A673 (cell line): ENCODE data around the gene PERM1.

Experiments
- CTCF ChIP-seq: fragments of 300-800, 200-600 bp; sonication (generic); conservative IDR thresholded peaks from 2 replicates; pipeline ENCODE4 v1.5.1; 2017; ENCODE audit warnings: low read depth, mild to moderate bottlenecking, antibody characterized with exemption, low read length, moderate library complexity, mixed read lengths
- EZH2 ChIP-seq: fragments of 200-600 bp; sonication (generic); IDR thresholded peaks from 2 replicates; pipeline ENCODE4 v1.6.1; 2017; ENCODE audit warnings: borderline replicate concordance, low read depth, mild to moderate bottlenecking, mixed read lengths, antibody characterized with exemption, low read length; ENCODE audit not compliant: poor library complexity, severe bottlenecking

- no peak for TF ChIP-seq CTCF
- no peak for TF ChIP-seq EZH2
Observed at GRCh38 chr1:942411-942821, 39.5 kb downstream of the PERM1 start.
